Esophagus mucosa (tissue), 1 donor: ENCODE measurements around the gene SLC6A8. TPM values are rescaled to one million over a fixed set of nuclear protein-coding genes. Genes with fewer than 3 reads are reported as not detected.
"Not testable (repeated sequence)": the region's sequence is repeated elsewhere in the genome, so short reads cannot be mapped to it uniquely, and the experiment has no call there.

Experiments used
- ATAC-seq: fragments of 200-7000 bp; cut with Tn5 transposase; one replicate; pipeline ENCODE4 v1.9.1; 2020
- total RNA-seq: library from RNA; stranded (reverse); gene quantifications from one replicate; pipeline ENCODE4 v1.2.4, GENCODE V29; 2023
- donor health status: DM: yes; HTN: yes; CAD: no.

Gene SLC6A8
- total RNA-seq, 1 donor from 2014 or later, result 62.0 TPM

DNA sequence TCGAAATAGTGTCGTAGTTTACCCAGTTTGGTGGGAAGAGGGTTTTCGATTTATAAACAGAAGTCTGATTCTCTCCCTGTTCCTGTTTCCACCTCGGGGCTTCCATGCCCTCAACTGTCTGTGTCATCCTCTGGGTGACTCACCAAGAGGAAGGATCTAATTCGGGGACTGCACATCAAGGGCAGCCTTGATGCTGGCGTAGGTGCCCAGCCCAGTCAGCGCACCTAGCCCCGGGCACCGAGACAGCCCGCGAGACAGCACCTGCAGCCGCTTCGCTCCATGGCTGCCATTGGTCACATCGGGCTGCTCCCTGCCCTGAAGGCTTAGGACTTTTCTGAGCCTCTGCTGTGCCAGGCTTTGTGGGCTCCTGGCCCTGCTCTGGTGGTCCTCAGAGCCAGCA is 44.7 kb downstream of the SLC6A8 start:
- peak; percentile 85 for ATAC-seq

DNA sequence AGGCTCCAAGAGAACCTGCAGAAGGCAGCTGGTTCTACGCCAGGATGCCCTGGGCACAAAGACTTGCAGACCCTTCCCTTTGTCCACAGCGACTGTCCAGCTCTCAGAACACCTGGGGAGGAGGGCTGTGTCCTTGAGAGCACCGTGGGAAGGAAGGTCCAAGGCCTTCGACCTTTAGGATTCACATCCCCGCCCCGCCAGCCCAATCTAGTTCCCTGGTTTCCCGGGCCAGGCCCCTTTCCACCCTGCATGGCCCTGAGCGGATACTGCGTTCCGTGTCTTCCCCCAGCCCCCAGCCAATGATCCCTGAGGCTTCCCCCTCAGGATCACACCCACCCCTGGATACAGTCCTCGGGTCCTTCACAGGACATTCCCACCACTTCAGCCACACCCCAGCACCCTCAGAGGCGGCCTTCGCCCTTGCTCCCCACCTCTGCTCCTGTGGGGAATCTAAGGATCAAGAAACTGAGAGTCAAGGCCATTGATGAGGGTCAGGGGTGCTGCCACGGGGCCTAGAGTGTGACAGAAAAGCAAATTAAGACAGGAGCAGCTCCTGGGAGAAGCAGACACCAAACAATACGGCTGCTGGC is 46.0 kb downstream of the SLC6A8 start:
- ATAC-seq, result no peak

DNA sequence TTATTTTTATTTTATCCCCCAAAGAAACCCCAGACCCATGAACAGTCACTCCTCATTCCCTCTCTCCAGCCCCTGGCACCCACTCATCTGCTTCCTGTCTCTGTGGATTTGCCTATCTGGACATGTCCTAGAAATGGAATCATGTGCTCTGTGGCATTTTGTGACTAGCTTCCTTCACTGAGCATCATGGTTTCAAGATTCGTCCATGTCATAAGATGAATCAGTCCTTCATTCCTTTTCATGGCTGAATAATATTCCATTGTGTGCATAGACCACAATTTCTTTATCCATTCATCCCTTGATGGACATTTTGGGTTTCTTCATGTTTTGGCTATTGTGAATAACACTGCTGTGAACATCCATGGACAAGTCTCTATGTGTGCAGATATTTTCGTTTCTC is 47.1 kb downstream of the SLC6A8 start:
- no peak for ATAC-seq

DNA sequence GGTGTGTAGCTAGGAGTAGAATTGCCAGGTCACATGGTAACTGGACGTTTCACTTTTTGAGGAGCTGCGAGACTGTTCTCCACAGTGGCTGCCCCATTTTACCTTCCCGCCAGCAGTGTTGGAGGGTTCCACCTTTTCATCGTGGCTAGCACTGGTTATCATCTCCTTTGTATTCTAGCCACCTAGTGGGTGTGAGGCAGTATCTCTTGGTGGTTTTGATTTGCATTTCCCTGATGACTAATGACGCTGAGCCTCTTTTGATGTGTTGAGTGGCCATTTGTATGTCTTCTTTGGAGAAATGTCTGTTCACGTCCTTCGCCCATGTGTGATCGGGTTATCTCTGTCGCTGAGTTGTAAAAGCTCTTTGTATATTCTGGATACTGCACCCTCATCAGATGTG is 47.5 kb downstream of the SLC6A8 start:
- no peak for ATAC-seq

- no peak for ATAC-seq
Observed at GRCh38 chrX:153736071-153736820, 48.5 kb downstream of the SLC6A8 start.

GRCh38 chrX:153736871-153737441 is 49.2 kb downstream of the SLC6A8 start:
- ATAC-seq, result no peak

GRCh38 chrX:153738056-153738605 is 50.4 kb downstream of the SLC6A8 start:
- no peak for ATAC-seq

DNA sequence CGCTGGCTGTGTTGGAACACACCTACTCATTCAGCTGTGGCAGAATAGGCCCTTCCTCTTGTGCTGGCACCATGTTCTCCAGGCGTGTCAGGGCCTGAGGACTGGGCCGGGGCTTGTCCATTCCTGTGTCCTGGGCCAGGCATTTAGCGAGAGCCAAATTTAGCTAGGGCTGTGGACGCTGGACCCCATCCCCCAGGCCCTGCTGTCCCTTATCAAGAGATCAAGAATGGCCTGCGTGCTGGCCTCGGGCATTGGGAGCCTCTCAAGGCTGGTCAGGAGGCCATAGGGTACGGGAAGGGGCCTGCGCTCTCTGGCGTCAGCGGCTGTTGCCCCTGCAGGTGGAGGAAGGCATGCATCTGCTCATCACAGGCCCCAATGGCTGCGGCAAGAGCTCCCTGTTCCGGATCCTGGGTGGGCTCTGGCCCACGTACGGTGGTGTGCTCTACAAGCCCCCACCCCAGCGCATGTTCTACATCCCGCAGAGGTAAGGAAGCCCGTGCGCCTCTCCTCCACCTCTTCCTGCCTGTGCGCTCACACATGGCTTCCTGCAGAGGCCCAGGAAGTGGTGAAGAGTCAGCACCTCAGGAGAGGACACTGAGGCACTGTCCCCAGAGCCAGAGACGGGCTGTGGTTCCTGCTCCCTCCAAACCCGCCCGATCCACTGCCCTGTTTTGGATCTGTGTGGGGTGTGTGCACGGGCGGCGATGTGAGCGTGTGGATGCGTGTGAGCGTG is 52.2 kb downstream of the SLC6A8 start:
- peak; percentile 62 for ATAC-seq

DNA sequence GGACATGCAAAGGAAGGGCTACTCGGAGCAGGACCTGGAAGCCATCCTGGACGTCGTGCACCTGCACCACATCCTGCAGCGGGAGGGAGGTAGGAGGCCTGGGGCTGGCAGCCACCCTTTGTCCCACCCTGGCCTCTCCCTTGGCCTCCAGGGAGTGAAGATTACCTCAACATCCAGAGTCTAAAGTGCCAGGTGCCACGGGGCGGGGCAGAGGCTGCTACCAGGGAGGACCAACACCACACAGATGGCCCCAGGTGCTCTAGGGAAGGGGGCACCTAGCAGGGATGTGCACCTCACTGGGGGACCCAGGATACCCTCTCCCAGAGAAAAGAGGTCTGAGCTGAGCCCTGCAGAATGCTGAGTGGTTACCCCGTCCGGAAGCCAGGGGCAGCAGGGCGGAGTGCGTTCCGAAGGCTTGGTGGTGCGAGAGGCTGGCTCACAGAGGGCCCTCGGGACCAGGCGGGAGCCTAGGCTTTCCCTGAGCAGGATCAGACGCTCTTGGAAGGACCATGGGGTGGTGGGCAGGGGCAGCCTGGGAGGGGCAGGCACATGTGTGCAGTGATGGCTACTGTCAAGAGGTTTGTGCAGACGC is 53.0 kb downstream of the SLC6A8 start:
- ATAC-seq, result no peak

DNA sequence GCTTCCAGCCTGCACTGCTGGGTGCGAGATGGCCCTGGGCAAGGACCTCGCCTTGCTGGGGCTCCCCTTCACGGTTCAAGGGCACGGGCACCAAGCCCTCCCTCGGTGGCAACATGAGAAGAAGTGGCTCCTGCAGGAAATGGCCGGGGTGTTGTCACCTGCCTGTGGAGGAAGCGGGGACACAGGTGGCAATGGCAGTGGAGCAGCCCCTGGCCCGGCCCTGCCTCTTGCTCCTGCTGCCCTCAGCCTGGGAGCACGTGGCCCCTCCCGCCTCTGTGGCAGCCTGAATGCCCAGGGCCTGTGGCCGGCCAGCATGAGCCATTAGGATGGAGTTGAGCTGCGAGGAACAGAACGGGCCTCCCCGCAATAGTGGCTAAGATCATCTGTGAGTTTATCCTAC is 53.7 kb downstream of the SLC6A8 start:
- no peak for ATAC-seq

GRCh38 chrX:153742111-153742510 is 54.4 kb downstream of the SLC6A8 start:
- ATAC-seq, result not testable (repeated sequence)

GRCh38 chrX:153742796-153743467 is 55.2 kb downstream of the SLC6A8 start:
- ATAC-seq, result not testable (repeated sequence)

- ATAC-seq, result peak; percentile 29
Observed at GRCh38 chrX:153743468-153744209, 55.9 kb downstream of the SLC6A8 start.

DNA sequence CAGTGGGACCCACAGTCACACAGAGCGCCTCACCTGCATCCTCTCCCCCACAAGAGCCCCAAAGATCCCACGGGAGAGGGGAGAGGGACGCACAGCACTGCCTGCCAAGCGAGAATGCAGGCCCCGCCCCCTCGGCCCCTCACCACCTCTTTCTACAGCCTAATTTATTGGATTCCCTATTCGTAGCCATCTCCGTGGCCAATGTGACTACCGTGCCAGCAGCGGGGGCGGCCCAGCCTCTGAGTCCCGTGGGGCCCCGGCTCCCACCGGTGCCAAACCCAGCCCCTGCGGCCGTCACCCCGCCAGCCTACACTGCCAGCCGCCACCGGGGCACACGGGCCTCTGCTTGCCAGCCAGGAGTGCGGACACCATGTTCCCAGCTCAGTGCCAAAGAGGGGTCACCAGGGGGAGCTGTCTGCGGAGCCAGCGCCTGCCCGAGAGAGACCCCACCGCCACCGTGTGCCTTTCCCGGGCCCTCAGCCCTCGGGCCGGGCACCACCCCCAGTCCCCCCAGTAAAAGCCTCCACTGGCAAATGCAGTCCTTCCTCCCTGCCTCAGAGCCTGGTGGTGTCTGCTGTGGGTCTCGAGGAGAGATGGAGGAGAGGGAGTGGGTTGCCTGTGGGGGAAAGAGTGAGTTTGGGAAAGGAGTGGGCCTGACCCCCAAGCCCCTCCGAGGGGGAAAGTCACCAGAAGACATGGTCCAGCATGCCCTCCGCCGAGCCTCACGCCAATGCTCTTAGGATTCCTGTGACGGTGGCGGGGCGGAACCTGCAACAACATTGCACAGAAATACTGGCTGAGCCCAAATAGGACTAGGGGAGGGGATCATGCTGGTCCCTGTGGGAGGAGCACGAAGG is 56.7 kb downstream of the SLC6A8 start:
- ATAC-seq, result no peak

DNA sequence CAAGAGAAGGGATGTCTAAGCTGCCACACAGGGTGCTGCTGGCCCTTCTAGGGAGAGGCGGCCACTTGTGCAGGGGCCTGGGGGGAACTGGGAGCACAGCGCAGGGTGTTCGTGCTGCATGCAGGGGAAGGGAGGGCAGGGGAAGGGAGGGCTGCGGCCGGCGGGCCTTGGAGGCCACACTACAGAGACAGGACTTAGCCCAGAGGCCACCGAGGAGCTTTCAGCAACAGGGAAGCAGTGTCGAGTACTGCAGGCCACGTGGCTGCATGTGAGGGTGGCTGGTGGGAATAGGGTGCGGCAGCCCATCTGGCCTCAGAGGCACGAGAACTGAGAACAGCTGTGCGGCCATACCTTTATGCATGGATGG is 57.3 kb downstream of the SLC6A8 start:
- not testable (repeated sequence) for ATAC-seq

Other genes with a start within 250 kb of the SLC6A8 start
- gene TREX2, start 241.9 kb upstream of the SLC6A8 start, total RNA-seq, result 2.0 TPM
- 16.6 TPM for gene HAUS7, start 217.3 kb upstream of the SLC6A8 start, total RNA-seq
- gene BGN, start 192.9 kb upstream of the SLC6A8 start, total RNA-seq, result 29.3 TPM
- not detected for gene ATP2B3, start 170.3 kb upstream of the SLC6A8 start, total RNA-seq
- 18.2 TPM for gene CCNQ, start 88.8 kb upstream of the SLC6A8 start, total RNA-seq
- 0.76 TPM for gene DUSP9, start 40.7 kb upstream of the SLC6A8 start, total RNA-seq
- gene PNCK, start 14.1 kb upstream of the SLC6A8 start, total RNA-seq, result 1.00 TPM
- 191 TPM for gene BCAP31, start 36.5 kb downstream of the SLC6A8 start, total RNA-seq
- gene ABCD1, start 36.9 kb downstream of the SLC6A8 start, total RNA-seq, result 2.5 TPM
- gene PLXNB3, start 76.3 kb downstream of the SLC6A8 start, total RNA-seq, result 11.2 TPM
- 0.12 TPM for gene SRPK3, start 93.1 kb downstream of the SLC6A8 start, total RNA-seq
- 32.6 TPM for gene IDH3G, start 106.4 kb downstream of the SLC6A8 start, total RNA-seq
- 168 TPM for gene SSR4, start 106.7 kb downstream of the SLC6A8 start, total RNA-seq
- gene PDZD4, start 142.6 kb downstream of the SLC6A8 start, total RNA-seq, result 0.68 TPM
- gene L1CAM, start 198.2 kb downstream of the SLC6A8 start, total RNA-seq, result 0.80 TPM
- 0.20 TPM for gene AVPR2, start 216.7 kb downstream of the SLC6A8 start, total RNA-seq
- gene ARHGAP4, start 238.3 kb downstream of the SLC6A8 start, total RNA-seq, result 7.5 TPM
- gene NAA10, start 247.1 kb downstream of the SLC6A8 start, total RNA-seq, result 73.6 TPM